Measurements from ENCODE around the gene ARID3B.

Gene ARID3B

GRCh38 chr15:74614744-74615507 is 73.9 kb downstream of the ARID3B start:
- H3K4me3 ChIP-seq (ENCODE audit: low read depth, low read length), result peak overlapping the region; percentile 98
- DNase-seq (ENCODE audit: low read depth), result no peak
- no peak for TF ChIP-seq CTCF (IDR thresholded peaks at IDR 0.05; ENCODE audit: control insufficient read depth, extremely low read depth, insufficient read depth)

GRCh38 chr15:74615508-74616365 is 74.7 kb downstream of the ARID3B start, which contains the start of gene CLK3:
Gene CLK3 (plus strand): TSS chr15:74615836. CDS start chr15:74619197, 3,361 bp downstream.
- H3K4me3 ChIP-seq (ENCODE audit: low read depth, low read length), result peak within 1 kb of the TSS; percentile 98
- TF ChIP-seq CTCF (IDR thresholded peaks at IDR 0.05; ENCODE audit: control insufficient read depth, extremely low read depth, insufficient read depth), result no peak
- peak; percentile 67 for DNase-seq (ENCODE audit: low read depth)

- no peak for DNase-seq (ENCODE audit: low read depth)
- TF ChIP-seq CTCF (IDR thresholded peaks at IDR 0.05; ENCODE audit: control insufficient read depth, extremely low read depth, insufficient read depth), result no peak
- H3K4me3 ChIP-seq (ENCODE audit: low read depth, low read length), result peak overlapping the region; percentile 98
Measured at GRCh38 chr15:74616366-74616939, 75.4 kb downstream of the ARID3B start.

GRCh38 chr15:74616996-74617395 is 76.0 kb downstream of the ARID3B start:
- no peak for TF ChIP-seq CTCF (IDR thresholded peaks at IDR 0.05; ENCODE audit: control insufficient read depth, extremely low read depth, insufficient read depth)
- no peak for DNase-seq (ENCODE audit: low read depth)
- peak overlapping the region; percentile 98 for H3K4me3 ChIP-seq (ENCODE audit: low read depth, low read length)

GRCh38 chr15:74618841-74619596 is 78.0 kb downstream of the ARID3B start:
- TF ChIP-seq CTCF (IDR thresholded peaks at IDR 0.05; ENCODE audit: control insufficient read depth, extremely low read depth, insufficient read depth), result no peak
- H3K4me3 ChIP-seq (ENCODE audit: low read depth, low read length), result no peak overlapping the region

GRCh38 chr15:74619916-74620635 is 79.1 kb downstream of the ARID3B start:
- TF ChIP-seq CTCF (IDR thresholded peaks at IDR 0.05; ENCODE audit: control insufficient read depth, extremely low read depth, insufficient read depth), result no peak
- H3K4me3 ChIP-seq (ENCODE audit: low read depth, low read length), result no peak overlapping the region
- DNase-seq (ENCODE audit: low read depth), result no peak

More at GRCh38 chr15:74618841-74619596, 78.0 kb downstream of the ARID3B start:
- DNase-seq (ENCODE audit: low read depth), result no peak

All from LNCaP clone FGC (cell line).